SK-N-SH (cell line): Measurements from ENCODE around the gene GLT6D1.
"Not testable (repeated sequence)": the region's sequence is repeated elsewhere in the genome, so short reads cannot be mapped to it uniquely, and the experiment has no call there.

Experiments used
- ELF1 ChIP-seq: IDR thresholded peaks from 2 replicates; pipeline ENCODE4 v1.4.0; 2012
- EZH2phosphoT487 ChIP-seq: fragments of 200-600 bp; sonication (generic); IDR thresholded peaks from 2 replicates; pipeline ENCODE4 v1.6.1; 2017; ENCODE audit warnings: low read depth, mixed run types, mild to moderate bottlenecking, antibody characterized with exemption, moderate library complexity, borderline replicate concordance
- PBX3 ChIP-seq: IDR thresholded peaks from 2 replicates; pipeline ENCODE4; 2012
- POLR2AphosphoS5 ChIP-seq: IDR thresholded peaks from 2 replicates; pipeline ENCODE4 v1.6.1; 2012; ENCODE audit warnings: low read depth, low read length
- RAD21 ChIP-seq: IDR thresholded peaks from 2 replicates; pipeline ENCODE4 v1.6.1; 2012; ENCODE audit warnings: mild to moderate bottlenecking, low read length
- RXRA ChIP-seq: IDR thresholded peaks from 2 replicates; pipeline ENCODE4 v1.4.0; 2012; ENCODE audit warnings: low read depth, mild to moderate bottlenecking, borderline replicate concordance
- SIN3A ChIP-seq: IDR thresholded peaks from 2 replicates; pipeline ENCODE4 v1.6.1; 2012; ENCODE audit warnings: low read depth, mild to moderate bottlenecking, low read length, moderate library complexity, borderline replicate concordance
- ZBTB33 ChIP-seq: IDR thresholded peaks from 2 replicates; pipeline ENCODE4 v1.4.0; 2012; ENCODE audit warnings: low read depth, borderline replicate concordance
- TF ChIP-seq, protein P1 (sequence below): fragments of 200-600 bp; sonication (generic); IDR thresholded peaks from 2 replicates; pipeline ENCODE4 v1.6.1; 2017; ENCODE audit warnings: antibody characterized with exemption, mild to moderate bottlenecking, moderate library complexity

DNA sequence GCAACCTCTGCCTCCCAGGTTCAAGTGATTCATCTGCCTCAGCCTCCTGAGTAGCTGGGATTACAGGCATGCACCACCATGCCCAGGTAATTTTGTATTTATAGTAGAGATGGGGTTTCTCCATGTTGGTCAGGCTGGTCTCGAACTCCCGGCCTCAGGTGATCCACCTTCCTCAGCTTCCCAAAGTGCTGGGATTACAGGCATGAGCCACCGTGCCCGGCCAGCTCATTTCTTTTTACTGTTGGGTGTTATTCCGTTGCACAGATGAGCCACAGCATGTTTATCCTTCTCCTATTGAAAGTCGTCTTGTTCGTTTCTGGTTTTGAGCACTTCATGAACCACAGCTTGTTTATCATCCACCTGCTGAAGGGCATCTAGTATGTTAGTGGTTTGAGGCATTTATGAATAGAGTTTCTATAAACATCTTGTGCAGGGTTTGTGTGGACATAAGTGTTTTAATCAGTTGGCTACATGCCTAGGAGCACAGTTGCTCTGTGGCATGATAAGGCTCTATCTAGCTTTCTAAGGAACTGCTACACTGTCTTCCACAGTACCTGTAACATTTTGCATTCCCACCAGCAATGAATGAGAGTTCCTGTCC lies 2.3 kb downstream of the GLT6D1 start:
- TF ChIP-seq, protein P1, sequence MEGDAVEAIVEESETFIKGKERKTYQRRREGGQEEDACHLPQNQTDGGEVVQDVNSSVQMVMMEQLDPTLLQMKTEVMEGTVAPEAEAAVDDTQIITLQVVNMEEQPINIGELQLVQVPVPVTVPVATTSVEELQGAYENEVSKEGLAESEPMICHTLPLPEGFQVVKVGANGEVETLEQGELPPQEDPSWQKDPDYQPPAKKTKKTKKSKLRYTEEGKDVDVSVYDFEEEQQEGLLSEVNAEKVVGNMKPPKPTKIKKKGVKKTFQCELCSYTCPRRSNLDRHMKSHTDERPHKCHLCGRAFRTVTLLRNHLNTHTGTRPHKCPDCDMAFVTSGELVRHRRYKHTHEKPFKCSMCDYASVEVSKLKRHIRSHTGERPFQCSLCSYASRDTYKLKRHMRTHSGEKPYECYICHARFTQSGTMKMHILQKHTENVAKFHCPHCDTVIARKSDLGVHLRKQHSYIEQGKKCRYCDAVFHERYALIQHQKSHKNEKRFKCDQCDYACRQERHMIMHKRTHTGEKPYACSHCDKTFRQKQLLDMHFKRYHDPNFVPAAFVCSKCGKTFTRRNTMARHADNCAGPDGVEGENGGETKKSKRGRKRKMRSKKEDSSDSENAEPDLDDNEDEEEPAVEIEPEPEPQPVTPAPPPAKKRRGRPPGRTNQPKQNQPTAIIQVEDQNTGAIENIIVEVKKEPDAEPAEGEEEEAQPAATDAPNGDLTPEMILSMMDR: not testable (repeated sequence)
- TF ChIP-seq POLR2AphosphoS5, PBX3, RAD21, SIN3A, RXRA, ELF1, EZH2phosphoT487, ZBTB33: not testable (repeated sequence)
